Keratinocyte (primary cell): ENCODE data around the gene SHLD2.
"Not testable (repeated sequence)": the region's sequence is repeated elsewhere in the genome, so short reads cannot be mapped to it uniquely, and the experiment has no call there.

Source experiments
- EZH2 ChIP-seq: IDR thresholded peaks from one replicate; pipeline ENCODE4 v1.6.1; 2012; ENCODE audit warnings: inconsistent platforms, mild to moderate bottlenecking, low read length, moderate library complexity
- TF ChIP-seq, protein P1 (sequence below), 3 experiments: IDR thresholded peaks in 1 of 3; conservative IDR thresholded peaks in 1 of 3; optimal IDR thresholded peaks in 1 of 3; 2 replicates in 2 of 3; 3 replicates in 1 of 3; pipeline versions ENCODE3 to v1.5.1; 2011; ENCODE audit warnings: low read length in 3 of 3, mild to moderate bottlenecking in 3 of 3, moderate library complexity in 2 of 3, control low read depth in 1 of 3, inconsistent platforms in 1 of 3; ENCODE audit not compliant: insufficient read depth in 2 of 3; ENCODE audit errors: extremely low read depth in 1 of 3

DNA sequence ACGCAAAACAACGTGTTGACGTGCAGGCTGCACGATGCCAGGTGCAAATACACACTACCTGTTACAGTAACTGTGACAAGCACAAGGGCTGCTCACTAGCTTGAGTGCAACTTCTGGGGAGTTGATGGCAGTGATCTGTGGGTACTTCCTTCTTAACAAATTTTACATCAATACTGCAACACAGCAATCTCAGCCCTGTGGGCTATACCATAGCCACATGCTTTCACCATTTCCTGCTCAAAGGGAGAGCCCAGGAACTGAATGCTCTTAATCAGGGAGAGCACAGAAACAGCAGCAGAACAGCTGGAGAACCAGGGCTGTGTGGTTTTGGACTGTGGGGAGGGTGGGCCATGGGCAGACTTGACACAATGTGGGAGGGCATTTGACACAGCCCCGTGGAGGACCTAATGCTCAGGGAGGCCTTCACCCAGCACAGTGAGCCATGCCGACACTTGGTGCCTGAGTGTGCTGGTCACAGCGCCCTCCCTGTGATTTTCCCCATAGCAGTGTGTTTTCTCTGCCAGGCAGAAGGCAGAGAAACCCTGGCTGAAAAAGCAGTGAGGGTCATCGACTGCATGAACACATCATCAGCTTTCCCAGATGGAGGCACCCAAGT, 118.3 kb downstream of the SHLD2 start:
- TF ChIP-seq, protein P1, sequence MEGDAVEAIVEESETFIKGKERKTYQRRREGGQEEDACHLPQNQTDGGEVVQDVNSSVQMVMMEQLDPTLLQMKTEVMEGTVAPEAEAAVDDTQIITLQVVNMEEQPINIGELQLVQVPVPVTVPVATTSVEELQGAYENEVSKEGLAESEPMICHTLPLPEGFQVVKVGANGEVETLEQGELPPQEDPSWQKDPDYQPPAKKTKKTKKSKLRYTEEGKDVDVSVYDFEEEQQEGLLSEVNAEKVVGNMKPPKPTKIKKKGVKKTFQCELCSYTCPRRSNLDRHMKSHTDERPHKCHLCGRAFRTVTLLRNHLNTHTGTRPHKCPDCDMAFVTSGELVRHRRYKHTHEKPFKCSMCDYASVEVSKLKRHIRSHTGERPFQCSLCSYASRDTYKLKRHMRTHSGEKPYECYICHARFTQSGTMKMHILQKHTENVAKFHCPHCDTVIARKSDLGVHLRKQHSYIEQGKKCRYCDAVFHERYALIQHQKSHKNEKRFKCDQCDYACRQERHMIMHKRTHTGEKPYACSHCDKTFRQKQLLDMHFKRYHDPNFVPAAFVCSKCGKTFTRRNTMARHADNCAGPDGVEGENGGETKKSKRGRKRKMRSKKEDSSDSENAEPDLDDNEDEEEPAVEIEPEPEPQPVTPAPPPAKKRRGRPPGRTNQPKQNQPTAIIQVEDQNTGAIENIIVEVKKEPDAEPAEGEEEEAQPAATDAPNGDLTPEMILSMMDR (optimal IDR thresholded peaks at IDR 0.05 in 1 of 3, IDR thresholded peaks at IDR 0.05 in 1 of 3, conservative IDR thresholded peaks at IDR 0.05 in 1 of 3; ENCODE audit: extremely low read depth in 1 of 3, insufficient read depth in 2 of 3, low read length in 3 of 3) = not testable (repeated sequence)
- not testable (repeated sequence) for TF ChIP-seq EZH2
